Mesothelial cell of epicardium (in vitro differentiated cells): Measurements from ENCODE around the gene SLC17A7. TPM values are rescaled to one million over a fixed set of nuclear protein-coding genes. Genes with fewer than 3 reads are reported as not detected.

Source experiments
- DNase-seq, 2 experiments: peaks; one replicate each; pipeline ENCODE4 v3.0.0; 2021; ENCODE audit warnings: low spot score in 2 of 2; ENCODE audit not compliant: unreplicated experiment in 2 of 2
- H3K27ac Mint-ChIP-seq: 2 replicates; pipeline ENCODE4 v1.8.0; 2021; ENCODE audit warnings: mixed read lengths
- H3K27me3 Mint-ChIP-seq: 2 replicates; pipeline ENCODE4 v1.8.0; 2021; ENCODE audit warnings: low read depth, mixed read lengths
- H3K36me3 Mint-ChIP-seq: 2 replicates; pipeline ENCODE4 v1.8.0; 2021; ENCODE audit warnings: mixed read lengths
- H3K4me1 Mint-ChIP-seq: 2 replicates; pipeline ENCODE4 v1.8.0; 2021; ENCODE audit warnings: mixed read lengths
- H3K4me3 Mint-ChIP-seq: 2 replicates; pipeline ENCODE4 v1.8.0; 2021; ENCODE audit warnings: mild to moderate bottlenecking, moderate library complexity, mixed read lengths
- H3K9me3 Mint-ChIP-seq: 2 replicates; pipeline ENCODE4 v1.8.0; 2021; ENCODE audit warnings: mixed read lengths
- total RNA-seq: library from RNA; stranded (reverse); gene quantifications from 3 replicates; pipeline ENCODE4 v1.2.1, GENCODE V29; 2021
- TF ChIP-seq, protein P1 (sequence below): fragments of 200-600 bp; sonication (generic); IDR thresholded peaks from one replicate; pipeline ENCODE4 v1.5.0; 2021; ENCODE audit warnings: antibody characterized with exemption; ENCODE audit not compliant: unreplicated experiment

SLC17A7 gene
- total RNA-seq, 1 donor from 2014 or later = 0.45 TPM

DNA sequence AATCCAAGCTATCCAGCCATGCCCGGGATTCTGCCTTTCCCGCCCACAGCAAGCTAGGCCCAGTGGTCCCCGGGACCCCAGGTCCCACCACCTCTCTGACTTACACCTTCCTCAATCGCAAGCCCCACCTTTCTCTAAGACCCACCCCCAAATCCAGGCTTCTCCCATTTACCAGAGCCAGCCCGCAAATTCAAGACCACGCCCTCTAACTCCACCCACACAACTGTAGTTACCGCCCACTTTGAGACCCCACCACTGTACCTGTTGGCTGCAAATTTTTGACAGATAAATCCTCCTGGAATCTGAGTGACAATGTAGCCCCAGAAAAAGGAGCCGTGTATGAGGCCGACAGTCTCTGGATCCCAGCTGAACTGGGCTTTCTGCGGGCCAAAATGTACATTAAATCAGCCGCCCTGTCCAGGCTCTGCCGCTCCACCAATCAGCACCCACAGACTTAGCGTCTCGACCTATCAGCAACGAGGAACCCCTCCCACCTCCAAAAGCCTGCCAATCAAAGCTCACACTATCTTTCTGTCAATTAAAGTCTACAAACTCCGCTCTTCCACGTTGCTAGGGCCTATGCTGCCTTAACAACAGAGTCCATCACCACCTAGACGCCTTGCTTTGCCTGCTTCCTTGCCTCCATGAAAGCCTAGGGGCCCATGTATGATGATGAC is 6.3 kb downstream of the SLC17A7 start:
- peaks cover 2% of the 10 kb centered on the region for H3K4me1 Mint-ChIP-seq
- H3K27me3 Mint-ChIP-seq = peaks cover 99% of the 10 kb centered on the region
- H3K4me3 Mint-ChIP-seq = no peak overlapping the region
- no peaks in the 10 kb centered on the region for H3K36me3 Mint-ChIP-seq
- H3K27ac Mint-ChIP-seq = no peak overlapping the region
- H3K9me3 Mint-ChIP-seq = no peaks in the 10 kb centered on the region
- DNase-seq = no peak
- TF ChIP-seq, protein P1, sequence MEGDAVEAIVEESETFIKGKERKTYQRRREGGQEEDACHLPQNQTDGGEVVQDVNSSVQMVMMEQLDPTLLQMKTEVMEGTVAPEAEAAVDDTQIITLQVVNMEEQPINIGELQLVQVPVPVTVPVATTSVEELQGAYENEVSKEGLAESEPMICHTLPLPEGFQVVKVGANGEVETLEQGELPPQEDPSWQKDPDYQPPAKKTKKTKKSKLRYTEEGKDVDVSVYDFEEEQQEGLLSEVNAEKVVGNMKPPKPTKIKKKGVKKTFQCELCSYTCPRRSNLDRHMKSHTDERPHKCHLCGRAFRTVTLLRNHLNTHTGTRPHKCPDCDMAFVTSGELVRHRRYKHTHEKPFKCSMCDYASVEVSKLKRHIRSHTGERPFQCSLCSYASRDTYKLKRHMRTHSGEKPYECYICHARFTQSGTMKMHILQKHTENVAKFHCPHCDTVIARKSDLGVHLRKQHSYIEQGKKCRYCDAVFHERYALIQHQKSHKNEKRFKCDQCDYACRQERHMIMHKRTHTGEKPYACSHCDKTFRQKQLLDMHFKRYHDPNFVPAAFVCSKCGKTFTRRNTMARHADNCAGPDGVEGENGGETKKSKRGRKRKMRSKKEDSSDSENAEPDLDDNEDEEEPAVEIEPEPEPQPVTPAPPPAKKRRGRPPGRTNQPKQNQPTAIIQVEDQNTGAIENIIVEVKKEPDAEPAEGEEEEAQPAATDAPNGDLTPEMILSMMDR = no peak

GRCh38 chr19:49433240-49433901 is 8.0 kb downstream of the SLC17A7 start:
- TF ChIP-seq, protein P1 = no peak
- H3K4me1 Mint-ChIP-seq = peaks cover 5% of the 10 kb centered on the region
- no peak overlapping the region for H3K27ac Mint-ChIP-seq
- no peak overlapping the region for H3K4me3 Mint-ChIP-seq
- DNase-seq = no peak
- no peaks in the 10 kb centered on the region for H3K36me3 Mint-ChIP-seq
- peaks cover 98% of the 10 kb centered on the region for H3K27me3 Mint-ChIP-seq
- H3K9me3 Mint-ChIP-seq = no peaks in the 10 kb centered on the region

GRCh38 chr19:49432141-49433073 is 8.9 kb downstream of the SLC17A7 start:
- Mint-ChIP-seq H3K9me3 (no peaks in the 10 kb centered on the region), H3K36me3 (no peaks in the 10 kb centered on the region), H3K27ac (no peak overlapping the region), H3K27me3 (peaks cover 97% of the 10 kb centered on the region), H3K4me3 (no peak overlapping the region), H3K4me1 (peaks cover 12% of the 10 kb centered on the region)
- TF ChIP-seq, protein P1 = no peak
- no peak for DNase-seq

DNA sequence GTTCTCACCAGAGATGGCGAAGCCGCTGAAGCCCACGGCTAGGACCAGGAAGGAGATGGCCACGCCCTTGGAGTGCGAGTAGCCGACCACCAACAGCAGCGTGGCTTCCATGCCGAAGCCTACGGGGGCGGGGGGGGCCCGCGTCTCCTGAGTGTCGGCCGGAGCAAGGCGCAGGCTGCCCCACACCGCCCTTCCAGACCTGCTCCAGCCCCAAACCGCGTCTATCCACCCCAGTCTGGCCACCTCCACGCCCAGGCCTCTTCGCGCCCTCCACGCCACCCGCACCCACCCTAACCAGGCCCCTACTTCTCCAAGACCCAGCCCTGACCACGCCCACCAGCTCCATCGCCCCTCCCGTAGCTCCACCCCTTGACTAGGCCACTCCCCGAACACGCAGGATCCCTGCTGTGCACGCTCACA is 10.0 kb downstream of the SLC17A7 start:
- peaks cover 3% of the 10 kb centered on the region for H3K36me3 Mint-ChIP-seq
- no peak overlapping the region for H3K27ac Mint-ChIP-seq
- no peaks in the 10 kb centered on the region for H3K9me3 Mint-ChIP-seq
- TF ChIP-seq, protein P1 = no peak
- no peak for DNase-seq
- no peak overlapping the region for H3K4me3 Mint-ChIP-seq
- H3K4me1 Mint-ChIP-seq = peaks cover 12% of the 10 kb centered on the region
- peaks cover 97% of the 10 kb centered on the region for H3K27me3 Mint-ChIP-seq

GRCh38 chr19:49430678-49431329 is 10.5 kb downstream of the SLC17A7 start:
- DNase-seq = no peak
- peaks cover 14% of the 10 kb centered on the region for H3K4me1 Mint-ChIP-seq
- peaks cover 97% of the 10 kb centered on the region for H3K27me3 Mint-ChIP-seq
- H3K36me3 Mint-ChIP-seq = peaks cover 3% of the 10 kb centered on the region
- H3K9me3 Mint-ChIP-seq = no peaks in the 10 kb centered on the region
- no peak overlapping the region for H3K27ac Mint-ChIP-seq
- H3K4me3 Mint-ChIP-seq = no peak overlapping the region
- TF ChIP-seq, protein P1 = no peak
